Vagina (tissue), 2 donors: ENCODE data around the gene PGLYRP2. TPM values are rescaled to one million over a fixed set of nuclear protein-coding genes. Genes with fewer than 3 reads are reported as not detected.
"Not testable (repeated sequence)": the region's sequence is repeated elsewhere in the genome, so short reads cannot be mapped to it uniquely, and the experiment has no call there.

Source experiments
- DNase-seq, 2 donors: peaks; one replicate each; pipeline ENCODE4 v3.0.0-alpha.2; 2017; ENCODE audit errors: extremely low spot score in 2 of 2
- H3K27ac ChIP-seq: fragments of 200-600 bp; sonication (generic); one replicate; pipeline ENCODE4 v1.5.1; 2019
- H3K27me3 ChIP-seq: fragments of 200-600 bp; sonication (generic); one replicate; pipeline ENCODE4 v1.5.1; 2019
- H3K36me3 ChIP-seq, 2 donors: fragments of 200-600 bp; sonication (generic); one replicate each; pipeline ENCODE4 v1.5.1; 2017 to 2019
- H3K4me1 ChIP-seq: fragments of 200-600 bp; sonication (generic); one replicate; pipeline ENCODE4 v1.5.1; 2019
- H3K4me3 ChIP-seq, 2 donors: fragments of 200-600 bp; sonication (generic); 1 replicate in 1 of 2; 2 replicates in 1 of 2; pipeline ENCODE4 v1.5.1; 2016 to 2019
- H3K9me3 ChIP-seq: fragments of 200-600 bp; sonication (generic); one replicate; pipeline ENCODE4 v1.5.1; 2019
- CTCF ChIP-seq, 3 experiments: fragments of 450-650 bp in 2 of 3; fragments of 200-600 bp in 1 of 3; sonication (generic) in 1 of 3; IDR thresholded peaks; one replicate each; pipeline ENCODE4 v1.5.1; 2017 to 2019; ENCODE audit warnings: antibody characterized with exemption in 3 of 3, mild to moderate bottlenecking in 2 of 3, moderate library complexity in 2 of 3
- POLR2A ChIP-seq, 2 donors: fragments of 450-650 bp; IDR thresholded peaks; one replicate each; pipeline ENCODE4 v1.6.1; 2017; ENCODE audit warnings: antibody characterized with exemption in 2 of 2, mild to moderate bottlenecking in 2 of 2, moderate library complexity in 2 of 2
- POLR2AphosphoS5 ChIP-seq, 2 donors: sonication (generic); formaldehyde crosslinking; IDR thresholded peaks; one replicate each; pipeline ENCODE4 v1.9.0; 2017; ENCODE audit warnings: antibody characterized with exemption in 2 of 2, mild to moderate bottlenecking in 2 of 2, low read depth in 1 of 2; ENCODE audit not compliant: insufficient read depth in 1 of 2
- intact Hi-C: fragments of 100-400 bp; cut with DNase I; formaldehyde crosslinking; loops from one replicate; pipeline ENCODE4 v1.15.1; 2023
- total RNA-seq: library from RNA; depleted of rRNA; stranded (reverse); fragments of >200 nt; gene quantifications from one replicate; pipeline ENCODE4 v1.2.3, GENCODE V29; 2016

The PGLYRP2 gene
- total RNA-seq, 1 donor from 2014 or later: not detected

DNA sequence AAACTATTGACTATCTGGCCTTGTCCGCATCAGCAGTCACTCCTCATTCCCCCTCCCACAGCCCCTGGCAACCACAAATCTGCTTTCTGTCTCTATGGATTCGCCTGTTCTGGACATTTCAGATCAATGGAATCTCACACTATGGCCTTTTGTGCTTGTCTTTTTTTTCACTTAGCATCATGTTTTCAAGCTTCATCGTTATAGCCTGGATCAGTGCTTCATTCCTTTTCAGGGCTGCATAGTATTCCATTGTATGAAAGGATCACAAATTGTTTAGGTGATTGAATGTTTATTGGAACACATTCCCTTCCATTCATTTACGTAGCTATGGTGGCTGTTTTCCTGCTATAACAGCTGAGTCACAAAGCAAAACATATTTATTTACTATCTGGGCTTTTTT is 7.7 kb upstream of the PGLYRP2 start:
- Histone ChIP-seq H3K4me1 (peaks cover 7% of the 10 kb centered on the region), H3K27ac (no peak overlapping the region), H3K27me3 (no peaks in the 10 kb centered on the region), H3K4me3 (no peak overlapping the region), H3K9me3 (no peaks in the 10 kb centered on the region), H3K36me3 (no peaks in the 10 kb centered on the region)
- intact Hi-C loops: no loop called here
- TF ChIP-seq POLR2AphosphoS5 (IDR thresholded peaks at IDR 0.05; ENCODE audit: insufficient read depth in 1 of 2, low read depth in 1 of 2): no peak
- TF ChIP-seq POLR2A (IDR thresholded peaks at IDR 0.05): no peak
- no peak for TF ChIP-seq CTCF (IDR thresholded peaks at IDR 0.05)
- no peak for DNase-seq

DNA sequence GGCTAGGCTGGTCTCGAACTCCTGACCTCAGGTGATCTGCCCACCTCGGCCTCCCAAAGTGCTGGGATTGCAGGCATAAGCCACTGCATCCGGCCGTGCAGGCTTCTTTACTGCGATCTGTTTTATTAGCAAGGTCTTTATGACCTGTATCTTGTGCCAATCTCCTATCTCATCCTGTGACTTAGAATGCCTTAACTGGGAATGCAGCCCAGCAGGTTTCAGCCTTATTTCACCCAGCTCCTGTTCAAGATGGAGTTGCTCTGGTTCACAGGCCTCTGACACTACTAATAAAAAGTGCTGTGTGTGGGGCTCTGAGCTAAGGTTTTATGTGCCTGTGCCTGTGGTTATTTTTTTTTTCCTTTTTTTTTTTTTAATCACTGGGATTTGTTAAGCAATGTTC is 6.5 kb upstream of the PGLYRP2 start:
- intact Hi-C loops, H3K27me3 ChIP-seq, H3K27ac ChIP-seq, DNase-seq, H3K9me3 ChIP-seq, H3K36me3 ChIP-seq, H3K4me1 ChIP-seq, H3K4me3 ChIP-seq: not testable (repeated sequence)

GRCh38 chr19:15480996-15481395 is 1.7 kb upstream of the PGLYRP2 start:
- H3K36me3 ChIP-seq, H3K4me1 ChIP-seq, H3K27ac ChIP-seq, H3K9me3 ChIP-seq, intact Hi-C loops, H3K4me3 ChIP-seq, DNase-seq, H3K27me3 ChIP-seq: not testable (repeated sequence)

- no peak overlapping the region for H3K27ac ChIP-seq
- no peaks in the 10 kb centered on the region for H3K36me3 ChIP-seq
- no peak overlapping the region for H3K4me3 ChIP-seq
- H3K4me1 ChIP-seq: no peaks in the 10 kb centered on the region
- no peaks in the 10 kb centered on the region for H3K9me3 ChIP-seq
- DNase-seq: no peak
- intact Hi-C loops: no loop called here
- TF ChIP-seq POLR2A (IDR thresholded peaks at IDR 0.05) (no peak), CTCF (IDR thresholded peaks at IDR 0.05) (no peak), POLR2AphosphoS5 (IDR thresholded peaks at IDR 0.05; ENCODE audit: insufficient read depth in 1 of 2, low read depth in 1 of 2) (no peak)
- no peaks in the 10 kb centered on the region for H3K27me3 ChIP-seq
Measured at GRCh38 chr19:15476325-15476724, 3.0 kb downstream of the PGLYRP2 start.

DNA sequence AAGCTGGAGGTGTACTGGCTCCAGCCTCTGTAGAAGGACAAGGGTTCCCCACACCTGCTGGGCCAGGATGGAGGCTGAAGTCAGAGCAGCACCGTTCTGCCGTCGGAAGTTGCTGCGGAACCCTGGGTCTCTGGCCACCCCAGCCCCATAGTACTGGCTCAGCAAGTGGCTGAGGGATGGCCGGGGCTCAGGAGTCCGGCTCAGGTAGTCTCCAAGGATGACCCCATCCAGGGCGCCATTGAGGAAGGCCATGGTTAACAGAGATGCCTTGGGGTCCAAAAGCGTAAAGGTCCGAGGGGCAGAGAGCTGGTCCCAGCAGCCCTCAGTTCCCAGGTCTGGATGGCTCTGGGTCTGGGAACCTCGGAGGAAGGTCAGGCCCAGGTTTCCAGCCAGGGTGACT is 3.7 kb downstream of the PGLYRP2 start:
- DNase-seq: no peak
- intact Hi-C loops: no loop called here

DNA sequence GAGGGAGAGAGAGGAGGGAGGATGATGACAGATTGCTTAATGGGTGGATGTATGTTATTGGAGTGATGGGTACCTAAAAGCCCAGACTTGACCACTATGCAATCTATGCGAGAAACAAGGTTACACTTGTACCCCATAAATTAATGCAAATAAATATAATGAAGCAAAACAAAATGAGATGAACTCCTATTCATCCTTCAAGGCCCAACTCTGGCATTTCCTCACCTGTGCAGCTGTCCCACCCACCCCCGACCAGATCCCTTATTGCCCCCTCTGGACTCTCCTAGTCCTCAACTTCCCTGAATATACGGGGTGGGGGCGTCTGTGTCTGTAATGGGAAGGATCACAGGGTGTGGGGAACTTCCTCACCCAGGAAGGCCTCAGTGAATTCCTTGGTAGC is 4.1 kb downstream of the PGLYRP2 start:
- TF ChIP-seq CTCF (IDR thresholded peaks at IDR 0.05): no peak
- TF ChIP-seq POLR2AphosphoS5 (IDR thresholded peaks at IDR 0.05; ENCODE audit: insufficient read depth in 1 of 2, low read depth in 1 of 2): no peak
- no peak for TF ChIP-seq POLR2A (IDR thresholded peaks at IDR 0.05)
- intact Hi-C loops: no loop called here
- no peak overlapping the region for H3K27ac ChIP-seq

More for the DNA sequence above, 3.7 kb downstream of the PGLYRP2 start:
- Histone ChIP-seq H3K27me3 (no peaks in the 10 kb centered on the region), H3K27ac (no peak overlapping the region), H3K4me3 (no peak overlapping the region), H3K9me3 (no peaks in the 10 kb centered on the region), H3K36me3 (no peaks in the 10 kb centered on the region), H3K4me1 (no peaks in the 10 kb centered on the region)
- TF ChIP-seq CTCF (IDR thresholded peaks at IDR 0.05) (no peak), POLR2AphosphoS5 (IDR thresholded peaks at IDR 0.05; ENCODE audit: insufficient read depth in 1 of 2, low read depth in 1 of 2) (no peak), POLR2A (IDR thresholded peaks at IDR 0.05) (no peak)

GRCh38 chr19:15473821-15474220 is 5.5 kb downstream of the PGLYRP2 start:
- intact Hi-C loops, DNase-seq, H3K9me3 ChIP-seq, H3K36me3 ChIP-seq, H3K27me3 ChIP-seq, H3K4me3 ChIP-seq, H3K27ac ChIP-seq: not testable (repeated sequence)
- peaks cover 13% of the 10 kb centered on the region for H3K4me1 ChIP-seq

More for the DNA sequence above, 4.1 kb downstream of the PGLYRP2 start:
- Histone ChIP-seq H3K27me3 (no peaks in the 10 kb centered on the region), H3K36me3 (no peaks in the 10 kb centered on the region), H3K4me3 (no peak overlapping the region), H3K9me3 (no peaks in the 10 kb centered on the region), H3K4me1 (peaks cover under 1% of the 10 kb centered on the region)
- no peak for DNase-seq
